ENCODE measurements around the gene APC2.

APC2 gene

DNA sequence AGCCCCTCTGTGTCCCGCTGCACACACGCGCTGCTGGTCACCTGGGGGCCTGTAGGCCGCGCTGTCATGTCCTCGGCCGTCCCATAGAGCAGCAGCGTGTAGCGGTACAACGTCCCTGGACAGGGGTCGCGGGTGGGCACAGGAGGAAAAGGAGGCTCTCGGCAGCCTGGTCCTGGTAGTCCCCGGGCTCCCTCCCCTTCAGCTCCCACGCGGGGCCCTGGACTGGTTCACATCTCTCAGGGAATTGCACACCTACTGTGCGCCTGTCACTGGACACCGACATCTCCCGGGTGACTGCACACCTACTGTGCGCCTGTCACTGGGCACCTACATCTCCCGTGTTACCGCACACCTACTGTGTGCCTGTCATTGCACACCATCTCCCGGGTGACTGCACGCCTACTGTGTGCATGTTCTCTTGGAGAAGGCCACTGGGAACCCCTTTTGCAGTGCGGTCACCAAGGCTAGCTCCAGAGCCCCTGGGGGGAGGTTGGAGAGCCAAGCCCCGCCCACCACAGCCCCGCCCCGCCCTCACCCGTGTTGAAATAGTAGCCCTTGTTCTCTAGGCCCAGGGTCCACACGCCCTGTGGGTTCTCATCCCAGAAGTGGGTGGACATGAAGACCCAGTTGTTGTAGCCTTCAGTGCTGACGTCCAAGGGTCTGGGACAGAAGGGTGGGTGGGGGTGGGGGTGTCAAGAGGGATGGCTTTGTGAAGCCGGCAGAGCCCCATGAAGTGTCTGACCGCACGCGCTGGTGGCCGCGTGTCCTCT, 32.6 kb downstream of the APC2 start:
- DNase-seq = no peak

DNA sequence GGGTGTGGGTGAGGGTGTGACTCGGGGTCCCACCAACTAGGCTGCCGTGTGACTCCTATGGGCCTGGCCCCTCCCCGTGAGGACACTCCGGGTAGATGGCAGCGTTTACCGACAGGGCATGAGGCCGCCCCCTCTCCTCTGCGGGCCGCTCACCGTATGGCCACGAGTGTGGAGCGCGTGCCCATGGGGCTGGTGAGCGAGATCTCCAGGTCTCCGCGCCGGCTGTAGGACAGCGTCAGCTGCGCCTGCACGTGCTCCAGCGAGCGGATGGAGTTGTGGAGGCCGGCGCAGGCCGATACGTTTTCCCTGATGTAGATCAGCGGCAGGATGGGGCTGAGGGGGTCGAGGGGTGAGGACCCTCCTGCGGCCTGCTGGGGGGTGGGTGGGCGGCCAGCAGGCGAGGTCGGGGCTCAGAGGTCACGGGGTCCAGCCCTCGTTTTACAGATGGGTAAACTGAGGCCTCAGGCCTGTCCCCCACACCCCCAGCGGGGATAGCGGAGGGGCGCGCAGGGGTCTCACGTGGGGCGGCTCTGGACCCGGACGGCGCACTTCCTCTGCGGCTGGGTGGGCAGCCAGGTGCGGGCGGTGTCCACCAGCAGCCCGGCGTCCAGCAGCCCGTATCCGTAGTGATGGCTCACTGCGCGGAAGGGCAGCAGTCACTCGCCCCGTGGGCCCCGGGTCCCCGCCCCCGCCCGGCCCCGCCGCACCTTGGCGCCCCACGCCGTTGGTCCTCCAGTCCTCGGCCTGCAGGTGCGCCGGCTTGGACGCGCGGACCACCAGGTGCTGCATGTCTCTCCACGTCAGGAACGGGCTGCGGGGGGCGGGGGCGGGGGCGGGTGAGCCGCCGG, 33.4 kb downstream of the APC2 start:
- no peak for DNase-seq

DNA sequence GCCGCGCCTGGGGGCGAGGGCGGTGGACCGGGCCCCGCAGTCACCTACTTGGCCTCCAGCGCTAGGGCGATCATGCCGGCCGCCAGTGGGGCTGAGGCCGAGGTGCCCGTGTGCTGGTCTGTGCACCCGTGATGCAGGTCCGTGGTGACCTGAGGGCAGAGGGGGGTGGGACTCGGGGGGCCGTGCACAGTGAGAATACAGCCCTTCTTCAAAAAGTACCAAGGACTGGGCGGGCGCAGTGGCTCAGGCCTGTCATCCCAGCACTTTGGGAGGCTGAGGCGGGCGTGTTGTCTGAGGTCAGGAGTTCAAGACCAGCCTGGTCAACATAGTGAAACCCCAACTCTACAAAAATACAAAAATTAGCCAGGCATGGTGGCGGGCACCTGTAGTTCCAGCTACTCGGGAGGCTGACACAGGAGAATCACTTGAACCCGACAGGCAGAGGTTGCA, 34.1 kb downstream of the APC2 start:
- DNase-seq = no peak

DNA sequence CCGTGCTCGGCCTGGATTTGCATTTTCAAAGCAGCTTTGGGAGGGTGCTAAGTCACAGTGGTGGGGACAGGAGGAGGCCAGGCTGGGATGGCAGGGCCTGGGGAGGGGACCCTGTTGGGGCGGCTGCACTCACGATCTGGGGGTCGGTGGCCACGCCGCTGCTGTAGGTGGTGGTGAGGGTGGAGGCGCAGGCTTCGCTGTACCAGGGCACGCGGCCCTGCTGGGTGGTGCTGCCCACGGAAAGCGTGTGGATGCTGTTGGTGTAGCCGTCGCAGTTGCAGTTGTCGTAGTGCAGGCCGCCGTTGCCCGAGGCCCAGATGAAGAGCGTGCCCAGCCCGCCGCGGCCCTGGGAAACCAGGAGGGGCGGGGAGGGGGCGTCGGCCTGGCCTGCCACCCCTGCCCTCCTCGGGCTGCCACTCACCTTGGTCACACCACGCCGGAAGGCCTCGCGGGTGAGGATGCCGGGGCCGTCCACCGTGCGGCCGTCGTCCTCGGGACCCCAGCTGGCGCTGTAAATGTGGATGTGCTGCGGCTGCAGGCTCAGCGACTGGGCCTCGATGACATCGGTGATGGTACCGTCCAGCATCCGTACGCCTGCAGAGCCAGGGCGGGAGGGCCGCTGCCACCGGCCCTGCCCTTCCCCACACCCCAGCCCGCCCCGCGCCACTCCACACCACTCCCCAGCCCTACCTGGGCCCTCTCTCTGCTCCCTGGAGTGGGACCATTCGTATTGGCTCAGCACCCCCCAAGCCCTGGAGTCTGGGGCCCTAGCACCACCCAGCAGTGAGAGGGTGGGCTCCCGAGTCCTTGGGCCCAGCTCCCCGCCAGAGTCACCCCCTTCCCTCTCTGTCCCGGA, 37.0 kb downstream of the APC2 start:
- DNase-seq = no peak

DNA sequence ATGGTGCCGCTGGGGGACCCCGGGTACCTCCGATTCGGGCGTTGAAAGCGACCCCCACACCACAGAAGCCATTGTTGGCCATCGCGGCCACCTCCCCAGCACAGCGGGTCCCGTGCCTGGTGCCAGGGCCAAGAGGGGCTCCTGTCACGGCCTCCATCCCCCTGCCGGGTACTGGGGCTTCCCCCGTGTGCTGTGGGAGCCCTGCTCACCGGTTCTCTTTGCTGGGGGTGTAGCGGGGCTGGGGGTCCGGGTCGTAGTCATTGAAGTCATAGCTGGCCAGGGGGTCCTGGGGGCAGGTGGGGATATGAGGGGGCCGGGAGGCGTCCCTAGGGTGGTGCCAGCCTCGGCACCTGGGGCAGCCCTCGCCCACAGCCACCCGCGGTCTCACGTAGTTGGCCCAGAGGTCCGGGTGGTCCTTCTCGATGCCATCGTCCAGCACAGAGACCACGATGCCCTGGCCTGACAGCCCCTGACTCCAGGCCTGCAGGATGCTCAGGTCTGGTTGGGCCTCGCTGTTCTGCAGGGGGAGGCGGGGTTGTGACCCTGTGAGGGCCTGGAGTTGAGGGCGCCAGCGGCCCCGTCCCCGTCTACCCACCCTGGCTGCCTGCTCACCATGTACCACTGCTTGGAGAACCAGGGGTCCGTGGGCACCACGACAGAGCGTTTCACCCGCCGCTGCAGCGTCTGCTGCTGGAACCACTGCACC, 37.8 kb downstream of the APC2 start:
- DNase-seq = no peak

DNA sequence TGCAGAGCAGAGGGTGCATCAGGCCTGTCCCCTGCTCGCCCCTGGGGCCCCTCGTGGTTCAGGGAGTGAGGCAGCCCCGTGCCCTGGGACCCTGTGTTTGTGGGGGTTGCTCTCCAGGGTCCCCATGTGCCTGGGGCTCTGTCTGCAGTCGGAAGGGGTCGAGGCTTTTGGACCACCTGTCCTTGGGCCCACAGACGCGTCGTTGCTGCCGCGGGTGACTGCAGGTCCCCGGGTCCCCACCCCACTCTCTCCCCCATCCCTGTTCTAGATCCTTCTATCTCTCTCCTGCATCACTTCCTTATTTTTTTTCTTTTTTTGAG, 38.3 kb downstream of the APC2 start:
- DNase-seq = no peak

DNA sequence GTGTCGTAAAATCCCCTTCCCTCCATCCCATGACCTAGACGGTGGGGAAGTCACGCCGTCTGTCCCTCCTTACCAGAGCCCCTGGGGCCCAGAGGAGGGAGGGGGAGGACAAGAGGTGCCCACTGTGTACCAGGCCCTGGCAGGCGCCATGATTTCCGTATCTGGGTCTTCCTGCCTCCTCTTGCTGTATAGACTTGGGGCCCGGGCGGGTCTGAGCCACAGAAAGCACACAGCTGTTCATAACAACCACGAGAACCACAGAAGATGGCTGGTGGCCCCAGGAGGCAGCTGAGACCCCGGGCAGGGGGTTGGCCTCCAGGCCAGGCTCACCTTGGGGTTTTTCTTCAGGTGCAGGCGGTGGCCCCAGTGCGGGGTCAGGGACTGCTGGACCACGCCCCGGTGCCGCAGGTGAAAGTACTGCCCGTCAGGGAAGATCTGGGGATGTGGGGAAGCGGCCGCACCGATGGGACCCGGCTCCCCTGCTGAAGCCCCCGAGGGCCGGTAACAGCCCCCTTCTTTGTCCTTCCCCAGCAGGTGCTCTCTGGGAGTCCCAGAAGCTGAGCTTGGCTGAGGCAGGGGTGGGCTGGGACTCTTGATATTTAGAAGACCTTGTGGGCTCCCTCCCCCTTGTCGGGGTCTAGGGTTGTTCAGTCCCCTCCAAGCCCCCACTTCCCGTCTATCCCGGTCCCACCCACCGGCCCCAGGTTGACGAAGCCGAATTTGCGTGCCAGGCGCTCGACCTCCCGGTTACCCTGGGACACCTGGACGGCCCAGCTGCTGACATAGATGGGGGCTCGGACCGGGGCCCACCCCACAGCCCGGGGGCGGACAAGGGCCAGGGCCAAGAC, 39.8 kb downstream of the APC2 start:
- no peak for DNase-seq

DNA sequence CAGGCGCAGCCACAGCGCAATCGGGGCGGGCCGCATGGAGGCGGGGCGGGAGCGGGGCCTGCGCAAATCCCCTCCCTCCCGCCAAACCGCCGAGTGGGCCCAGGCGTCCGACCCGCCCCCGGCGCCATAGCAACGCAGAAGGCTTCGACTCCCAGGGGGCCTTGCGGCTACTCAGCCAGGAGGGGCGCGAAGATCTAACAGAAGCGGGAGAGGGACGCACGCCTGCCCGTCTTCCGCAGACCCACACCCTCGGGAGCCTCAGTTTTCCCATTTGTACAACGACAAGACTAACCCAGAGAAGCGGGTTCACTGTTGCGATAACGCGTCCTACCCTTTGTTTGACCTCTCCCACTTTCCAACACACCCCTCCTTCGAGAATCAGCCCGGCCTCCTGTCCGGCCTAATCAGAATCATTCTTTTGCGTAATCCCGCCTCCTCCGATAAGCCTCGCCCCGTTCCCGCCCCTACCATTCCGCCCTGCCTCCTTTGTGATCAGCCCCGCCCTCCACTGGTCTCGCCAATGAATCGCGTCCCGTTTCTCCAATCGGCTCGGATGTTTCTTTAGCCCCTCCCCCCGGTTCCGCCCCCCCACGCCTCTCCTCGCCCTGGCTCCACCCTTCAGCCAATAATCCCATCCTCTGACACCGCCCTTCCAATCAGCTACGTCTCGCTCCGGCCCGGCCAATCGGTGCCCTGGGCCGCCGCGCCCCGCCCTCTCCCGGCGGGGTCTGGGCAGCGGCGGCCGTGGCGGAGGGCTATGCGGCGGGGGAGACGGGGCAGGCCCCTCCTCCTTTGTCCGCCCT, 40.6 kb downstream of the APC2 start, which contains the start of gene PCSK4:
Gene PCSK4, minus strand, starts transcription at position 40 of the 803 bp plus-strand sequence. Its CDS starts 4 bp downstream, at position 36.
- DNase-seq = peak; percentile 99

DNA sequence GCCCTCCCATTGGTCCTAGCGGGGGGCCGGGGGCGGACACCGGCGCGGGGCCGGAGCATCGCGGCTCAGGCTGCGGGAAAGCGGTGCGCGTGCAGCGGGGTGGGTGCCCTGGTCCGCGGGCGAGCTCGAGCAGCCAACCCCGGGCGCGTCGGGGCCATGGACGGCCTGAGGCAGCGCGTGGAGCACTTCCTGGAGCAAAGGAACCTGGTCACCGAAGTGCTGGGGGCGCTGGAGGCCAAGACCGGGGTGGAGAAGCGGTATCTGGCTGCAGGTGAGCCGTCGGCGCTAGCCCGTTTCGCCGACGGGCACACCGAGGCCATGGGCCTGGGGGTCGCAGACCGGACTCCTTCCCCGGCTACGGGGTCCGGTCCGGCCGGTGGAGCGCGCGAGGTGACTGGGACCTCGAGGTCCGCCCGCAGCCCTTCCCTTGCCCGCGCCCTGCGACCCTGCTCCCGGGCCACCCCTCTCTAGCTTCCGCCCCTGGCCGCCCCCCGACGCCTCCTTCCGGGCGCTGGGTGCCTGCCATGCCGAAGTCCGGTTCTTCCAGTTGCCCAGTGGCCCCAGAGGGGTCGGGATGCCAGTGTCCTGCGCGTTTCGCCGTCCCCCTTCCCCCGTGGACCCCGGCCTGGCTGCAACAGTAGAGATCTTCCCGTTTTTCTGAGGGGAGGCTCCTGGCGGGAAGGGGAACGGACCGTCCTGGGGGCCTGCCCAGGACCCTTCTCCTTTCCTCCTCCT, 41.4 kb downstream of the APC2 start, which contains the start of gene REEP6:
Gene REEP6, plus strand, starts transcription at position 68 of the 735 bp plus-strand sequence. Its CDS starts 89 bp downstream, at position 157.
- no peak for DNase-seq

DNA sequence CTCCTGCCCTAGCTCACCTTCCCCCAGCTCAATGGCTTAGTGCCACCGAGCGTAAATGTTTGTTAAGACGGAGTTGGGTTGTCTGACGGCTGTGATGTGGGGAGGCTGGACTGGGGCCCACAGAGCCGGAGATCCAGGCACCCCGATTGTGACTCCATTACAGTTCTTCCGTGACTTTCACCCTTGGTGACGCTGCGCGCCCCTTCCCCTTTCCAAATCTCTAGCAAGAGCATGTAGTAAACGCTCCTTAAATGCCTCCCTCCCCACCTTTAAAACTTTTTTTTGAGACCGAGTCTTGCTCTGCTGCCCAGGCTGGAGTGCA, 41.9 kb downstream of the APC2 start:
- no peak for DNase-seq

DNA sequence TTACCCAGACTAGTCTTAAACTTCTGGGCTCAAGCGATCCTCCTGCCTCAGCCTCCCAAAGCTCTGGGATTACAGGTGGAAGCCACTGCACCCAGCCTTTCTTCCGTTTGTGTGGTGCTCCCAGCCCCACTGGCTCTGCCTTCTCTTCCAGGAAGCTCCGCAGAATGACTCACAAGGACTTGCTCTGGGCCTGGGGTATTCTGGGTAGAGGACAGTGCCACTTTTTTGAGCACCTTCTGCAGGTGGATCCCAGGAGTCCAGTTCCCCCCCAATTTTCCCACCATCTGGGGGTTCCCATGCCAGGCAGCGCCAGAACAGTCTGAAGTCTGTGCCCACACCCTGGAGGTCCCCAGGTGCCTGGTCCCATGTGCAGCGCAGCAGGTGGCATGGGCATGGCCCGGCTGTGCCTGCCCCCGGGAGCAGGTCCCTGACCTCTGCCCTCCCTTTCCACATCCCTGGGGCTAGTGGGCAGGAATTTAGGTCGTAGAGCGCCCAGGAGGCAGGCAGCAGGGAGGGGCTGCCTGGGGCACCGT, 42.6 kb downstream of the APC2 start:
- DNase-seq = no peak

DNA sequence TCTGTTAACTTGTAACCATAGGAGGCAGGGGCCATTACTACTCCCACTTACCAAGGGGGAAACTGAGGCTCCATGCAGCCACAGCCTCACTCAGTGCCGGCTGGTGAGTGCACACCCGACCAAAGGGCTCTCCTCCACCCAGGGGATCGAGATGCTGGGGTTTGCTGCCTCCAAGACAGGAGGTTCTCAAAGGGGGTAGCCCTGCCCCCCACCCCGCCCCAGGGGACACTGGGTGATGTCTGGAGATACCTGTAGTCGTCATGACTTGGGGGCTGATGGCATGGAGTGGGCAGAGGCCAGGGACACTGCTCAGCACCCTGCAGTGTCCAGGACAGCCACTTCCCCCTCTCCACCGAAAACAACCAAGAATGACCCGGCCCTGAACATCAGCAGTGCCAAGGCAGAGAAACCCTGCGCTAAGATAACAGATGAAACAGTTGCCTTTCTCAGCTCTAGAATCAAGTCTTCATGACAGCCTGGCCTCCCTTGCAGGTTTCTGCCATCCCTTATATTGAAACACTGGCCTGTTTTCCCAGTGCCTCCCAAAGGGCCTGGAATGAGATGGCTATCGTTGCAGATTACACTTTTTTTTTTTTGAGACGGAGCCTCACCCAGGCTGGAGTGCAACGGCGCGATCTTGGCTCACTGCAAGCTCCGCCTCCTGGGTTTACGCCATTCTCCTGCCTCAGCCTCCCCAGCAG, 44.3 kb downstream of the APC2 start:
- no peak for DNase-seq

DNA sequence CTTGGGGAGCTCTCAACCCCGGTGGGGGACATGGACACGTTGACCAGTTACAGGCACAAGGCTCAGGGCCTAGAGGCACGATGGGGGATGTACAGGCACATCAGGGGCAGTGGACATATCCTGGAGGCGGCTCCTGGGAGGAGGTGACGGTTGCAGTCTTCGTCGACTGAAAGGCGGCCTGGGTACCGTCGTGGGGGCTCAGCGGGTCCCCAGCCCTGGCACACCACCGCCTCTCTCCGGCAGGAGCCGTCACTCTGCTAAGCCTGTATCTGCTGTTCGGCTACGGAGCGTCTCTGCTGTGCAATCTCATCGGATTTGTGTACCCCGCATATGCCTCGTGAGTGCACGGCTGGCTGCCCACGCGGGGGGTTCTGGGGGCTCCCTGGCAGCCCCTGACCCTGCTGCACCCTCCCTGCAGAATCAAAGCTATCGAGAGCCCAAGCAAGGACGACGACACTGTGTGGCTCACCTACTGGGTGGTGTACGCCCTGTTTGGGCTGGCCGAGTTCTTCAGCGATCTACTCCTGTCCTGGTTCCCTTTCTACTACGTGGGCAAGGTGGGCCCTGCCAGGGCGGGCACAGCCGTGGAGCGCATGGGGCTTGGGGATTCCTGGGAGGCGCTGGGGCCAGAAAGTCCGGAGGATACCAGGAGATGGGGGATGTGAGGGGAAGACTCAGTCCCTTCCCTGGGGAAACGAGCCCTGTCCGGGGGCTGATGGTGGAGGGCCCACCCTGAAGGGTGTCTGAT, 45.3 kb downstream of the APC2 start:
- no peak for DNase-seq

DNA sequence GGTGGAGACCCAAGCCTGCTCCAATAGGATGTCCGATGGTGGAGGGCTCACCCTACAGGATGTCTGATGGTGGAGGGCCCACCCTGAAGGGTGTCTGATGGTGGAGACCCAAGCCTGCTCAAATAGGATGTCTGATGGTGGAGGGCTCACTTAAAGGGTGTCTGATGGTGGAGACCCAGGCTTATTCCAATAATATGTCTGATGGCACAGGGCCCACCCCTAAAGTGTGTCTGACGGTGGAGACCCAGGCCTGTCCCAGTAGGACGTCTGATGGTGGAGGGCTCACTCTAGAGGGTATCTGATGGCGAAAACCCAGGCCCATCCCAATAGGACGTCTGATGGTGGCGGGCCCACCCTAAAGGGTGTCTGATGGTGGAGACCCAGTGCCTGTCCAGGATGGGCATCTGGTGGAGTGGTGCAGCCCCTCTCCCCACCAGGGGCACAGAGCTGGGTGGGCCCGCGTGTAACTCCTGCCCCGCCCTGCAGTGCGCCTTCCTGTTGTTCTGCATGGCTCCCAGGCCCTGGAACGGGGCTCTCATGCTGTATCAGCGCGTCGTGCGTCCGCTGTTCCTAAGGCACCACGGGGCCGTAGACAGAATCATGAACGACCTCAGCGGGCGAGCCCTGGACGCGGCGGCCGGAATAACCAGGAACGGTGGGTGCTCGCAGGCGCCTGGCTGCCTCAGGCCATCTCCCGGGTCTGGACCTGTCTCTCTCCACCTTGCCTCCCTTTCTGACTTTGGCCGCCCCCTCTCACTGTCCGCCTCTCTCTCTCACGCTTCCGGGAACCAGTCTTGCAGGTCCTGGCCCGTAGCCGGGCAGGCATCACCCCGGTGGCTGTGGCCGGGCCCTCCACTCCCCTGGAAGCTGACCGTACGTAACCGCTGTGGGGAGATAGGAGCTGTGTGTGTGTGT, 46.1 kb downstream of the APC2 start:
- DNase-seq = no peak

DNA sequence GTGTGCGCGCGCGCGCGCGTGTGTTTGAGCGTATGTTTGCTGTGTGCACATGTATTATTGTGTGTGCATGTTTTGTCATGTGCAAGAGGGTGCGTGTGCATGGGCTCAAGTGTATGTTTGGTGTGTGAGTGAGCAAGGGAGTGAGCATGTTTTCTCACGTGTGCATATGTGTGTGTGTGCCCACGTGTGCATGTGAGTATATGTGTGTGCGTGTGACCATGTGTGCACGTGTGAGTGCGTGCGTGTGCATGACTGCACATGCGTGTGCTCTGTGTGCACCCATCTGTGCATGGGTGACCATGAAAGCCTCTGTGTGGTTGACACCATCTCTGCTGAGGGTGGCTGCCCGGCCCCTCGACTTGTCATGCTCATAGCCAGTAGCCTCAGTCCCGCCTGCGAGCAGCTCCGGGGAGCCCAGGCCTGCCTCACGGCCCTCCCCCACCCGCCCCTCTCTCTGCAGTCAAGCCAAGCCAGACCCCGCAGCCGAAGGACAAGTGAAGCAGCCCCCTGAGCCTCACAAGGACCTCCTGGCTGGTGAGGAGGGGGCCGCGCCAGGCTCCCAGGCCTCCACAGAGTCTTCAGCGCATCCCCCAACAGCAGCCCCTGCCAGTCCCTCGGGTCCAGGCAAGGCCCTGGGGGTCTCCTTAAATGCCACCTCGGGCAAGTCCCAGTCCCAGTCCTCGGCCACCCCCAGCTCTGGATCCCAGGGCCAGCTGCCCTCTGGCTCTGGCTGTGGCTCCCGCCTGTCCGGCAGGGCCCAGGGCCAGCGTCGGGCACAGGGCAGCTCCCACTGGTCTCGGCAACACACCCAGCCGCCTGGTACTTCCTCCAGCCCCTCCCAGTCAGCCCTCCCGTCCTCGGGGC, 47.0 kb downstream of the APC2 start:
- no peak for DNase-seq

DNA sequence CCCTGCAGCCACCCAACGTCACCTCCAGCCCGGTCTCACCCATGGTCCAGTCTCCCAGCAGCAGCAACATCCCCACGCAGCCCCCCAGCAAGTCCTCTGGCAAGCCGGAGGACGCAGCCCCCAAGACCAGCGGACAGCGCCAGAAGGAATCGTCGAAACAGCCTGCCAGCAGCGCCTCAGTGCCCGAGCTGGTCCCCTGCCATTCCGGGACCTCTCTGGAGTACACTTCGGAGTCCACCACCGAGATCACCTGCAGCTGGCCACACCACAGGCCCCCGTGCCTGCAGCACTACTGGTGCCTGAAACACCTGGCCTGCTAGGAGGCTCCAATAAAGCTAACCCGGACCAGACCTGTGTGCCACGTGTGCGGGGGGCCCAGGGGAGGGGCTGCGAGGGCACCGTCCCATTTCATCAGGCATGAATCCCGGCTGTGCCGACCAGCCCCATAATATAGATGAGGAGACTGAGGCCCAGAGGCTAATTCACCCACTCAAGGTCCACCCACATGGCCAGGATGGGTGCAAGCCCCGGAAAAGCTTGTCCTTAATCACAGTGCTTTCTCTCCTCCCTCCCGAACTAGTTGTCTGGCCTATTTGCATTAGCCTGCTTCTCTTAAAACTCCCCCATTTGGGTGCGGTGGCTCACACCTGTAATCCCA, 47.8 kb downstream of the APC2 start:
- DNase-seq = no peak

All from retina (tissue), 1 donor.